HepG2 (cell line): ENCODE data around the gene RMDN2. TPM values are rescaled to one million over a fixed set of nuclear protein-coding genes. Genes with fewer than 3 reads are reported as not detected.

Source experiments
- AKNA ChIP-seq: sonication (generic); formaldehyde crosslinking; IDR thresholded peaks from 2 replicates; pipeline ENCODE4 v1.4.0; 2020; ENCODE audit warnings: missing genetic modification reagents, borderline replicate concordance
- ARNT ChIP-seq: fragments of 450-650 bp; IDR thresholded peaks from 2 replicates; pipeline ENCODE4 v1.6.1; 2017
- DNMT3B ChIP-seq: conservative IDR thresholded peaks from 2 replicates; pipeline ENCODE4 v1.6.1; 2016; ENCODE audit warnings: missing biosample characterization, control low read depth
- MIER3 ChIP-seq: IDR thresholded peaks from 2 replicates; pipeline ENCODE4 v1.6.1; 2016; ENCODE audit warnings: missing compliant biosample characterization, borderline replicate concordance
- MYNN ChIP-seq: sonication (generic); formaldehyde crosslinking; IDR thresholded peaks from 2 replicates; pipeline ENCODE4 v1.4.0; 2020; ENCODE audit warnings: mild to moderate bottlenecking, low read depth, missing genetic modification reagents
- NFATC3 ChIP-seq: sonication (generic); formaldehyde crosslinking; IDR thresholded peaks from 2 replicates; pipeline ENCODE4 v1.5.1; 2020; ENCODE audit warnings: mild to moderate bottlenecking, missing genetic modification reagents
- REST ChIP-seq, 2 experiments: IDR thresholded peaks; 2 replicates each; pipeline ENCODE4 v1.6.1; 2011 to 2012; ENCODE audit warnings: low read length in 2 of 2, borderline replicate concordance in 1 of 2, low read depth in 1 of 2, mild to moderate bottlenecking in 1 of 2, moderate library complexity in 1 of 2
- TCF12 ChIP-seq, 2 experiments: fragments of 450-650 bp in 1 of 2; sonication (generic) in 1 of 2; formaldehyde crosslinking in 1 of 2; IDR thresholded peaks; 2 replicates each; pipeline versions ENCODE4 v1.6.1 to v1.8.0; 2017 to 2022; ENCODE audit warnings: antibody characterized with exemption in 1 of 2, mild to moderate bottlenecking in 1 of 2, missing genetic modification reagents in 1 of 2, moderate library complexity in 1 of 2
- ZNF543 ChIP-seq: sonication (generic); formaldehyde crosslinking; IDR thresholded peaks from 2 replicates; pipeline ENCODE4 v1.4.0; 2020; ENCODE audit warnings: mild to moderate bottlenecking, missing genetic modification reagents
- ZNF550 ChIP-seq: sonication (generic); formaldehyde crosslinking; IDR thresholded peaks from 2 replicates; pipeline ENCODE4 v1.4.0; 2020; ENCODE audit warnings: mild to moderate bottlenecking, missing genetic modification reagents, borderline replicate concordance
- ZNF709 ChIP-seq: sonication (generic); formaldehyde crosslinking; IDR thresholded peaks from 2 replicates; pipeline ENCODE4 v1.5.0; 2020; ENCODE audit warnings: mild to moderate bottlenecking, missing genetic modification reagents
- polyA plus RNA-seq, 8 experiments: library from polyadenylated mRNA; depleted of rRNA in 3 of 8; stranded (reverse) in 7 of 8; unstranded in 1 of 8; fragments of >200 nt; fragmentation: Illumina TruSeq in 4 of 8; extraction: Trizol in 4 of 8; gene quantifications; 2 replicates each; pipeline versions ENCODE4 v1.2.1 to v1.2.3, GENCODE V29; 2011 to 2016; ENCODE audit warnings: low read depth in 4 of 8, missing spikeins in 1 of 8, mixed read lengths in 1 of 8; ENCODE audit not compliant: insufficient read depth in 1 of 8
- total RNA-seq, 5 experiments: library from RNA; depleted of rRNA; stranded (reverse); fragments of >200 nt; fragmentation: Illumina TruSeq; extraction: Trizol; gene quantifications; 2 replicates each; pipeline ENCODE4 v1.2.3, GENCODE V29; 2016; ENCODE audit warnings: low read depth in 1 of 5
- TF ChIP-seq, protein P1 (sequence below): sonication (generic); formaldehyde crosslinking; IDR thresholded peaks from 2 replicates; pipeline ENCODE4 v1.5.1; 2020; ENCODE audit warnings: mild to moderate bottlenecking, missing genetic modification reagents, borderline replicate concordance
- TF ChIP-seq, protein P2 (sequence below): IDR thresholded peaks from 2 replicates; pipeline ENCODE4 v1.6.1; 2016; ENCODE audit warnings: low read depth, control low read depth
- TF ChIP-seq, protein P3 (sequence below): IDR thresholded peaks from 2 replicates; pipeline ENCODE4 v1.6.1; 2016

The RMDN2 gene
- total and polyA plus RNA-seq, 2 of the 13 experiments (the other 11 are each of a cell fraction or from before 2014, with no cell fraction given) = 2.3 to 8.9 TPM

GRCh38 chr2:37925063-37925897 lies at the start of gene RMDN2 (continued):
- TF ChIP-seq AKNA (peak; percentile 91; the same call in 1 of the 2 replicates), TCF12 (IDR thresholded peaks at IDR 0.05) (no peak), TCF12 (CRISPR knock-in tag; IDR thresholded peaks at IDR 0.05) (peak; percentile 83), ZNF543 (peak; percentile 98), ARNT (no peak), REST (IDR thresholded peaks at IDR 0.05; ENCODE audit: borderline replicate concordance in 1 of 2, low read depth in 1 of 2, low read length in 2 of 2) (peak; percentile 6 to 86), NFATC3 (CRISPR knock-in tag) (no peak), DNMT3B (CRISPR knock-in tag) (peak; percentile 91), ZNF709 (peak; percentile 98), MYNN (peak; percentile 56; the same call in 1 of the 2 replicates), ZNF550 (0 out of 2 replicates have a peak, but pooled peaks have one; percentile 74), MIER3 (CRISPR knock-in tag) (peak; percentile 95; the same call in 1 of the 2 replicates)
- TF ChIP-seq, protein P1, sequence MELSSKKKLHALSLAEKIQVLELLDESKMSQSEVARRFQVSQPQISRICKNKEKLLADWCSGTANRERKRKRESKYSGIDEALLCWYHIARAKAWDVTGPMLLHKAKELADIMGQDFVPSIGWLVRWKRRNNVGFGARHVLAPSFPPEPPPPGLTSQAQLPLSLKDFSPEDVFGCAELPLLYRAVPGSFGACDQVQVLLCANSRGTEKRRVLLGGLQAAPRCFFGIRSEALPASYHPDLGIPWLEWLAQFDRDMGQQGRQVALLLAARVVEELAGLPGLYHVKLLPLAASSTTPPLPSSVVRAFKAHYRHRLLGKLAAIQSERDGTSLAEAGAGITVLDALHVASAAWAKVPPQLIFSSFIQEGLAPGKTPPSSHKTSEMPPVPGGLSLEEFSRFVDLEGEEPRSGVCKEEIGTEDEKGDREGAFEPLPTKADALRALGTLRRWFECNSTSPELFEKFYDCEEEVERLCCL = peak; percentile 95; the same call in 1 of the 2 replicates
- TF ChIP-seq, protein P2, sequence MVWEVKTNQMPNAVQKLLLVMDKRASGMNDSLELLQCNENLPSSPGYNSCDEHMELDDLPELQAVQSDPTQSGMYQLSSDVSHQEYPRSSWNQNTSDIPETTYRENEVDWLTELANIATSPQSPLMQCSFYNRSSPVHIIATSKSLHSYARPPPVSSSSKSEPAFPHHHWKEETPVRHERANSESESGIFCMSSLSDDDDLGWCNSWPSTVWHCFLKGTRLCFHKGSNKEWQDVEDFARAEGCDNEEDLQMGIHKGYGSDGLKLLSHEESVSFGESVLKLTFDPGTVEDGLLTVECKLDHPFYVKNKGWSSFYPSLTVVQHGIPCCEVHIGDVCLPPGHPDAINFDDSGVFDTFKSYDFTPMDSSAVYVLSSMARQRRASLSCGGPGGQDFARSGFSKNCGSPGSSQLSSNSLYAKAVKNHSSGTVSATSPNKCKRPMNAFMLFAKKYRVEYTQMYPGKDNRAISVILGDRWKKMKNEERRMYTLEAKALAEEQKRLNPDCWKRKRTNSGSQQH = peak; percentile 92
- TF ChIP-seq, protein P3, sequence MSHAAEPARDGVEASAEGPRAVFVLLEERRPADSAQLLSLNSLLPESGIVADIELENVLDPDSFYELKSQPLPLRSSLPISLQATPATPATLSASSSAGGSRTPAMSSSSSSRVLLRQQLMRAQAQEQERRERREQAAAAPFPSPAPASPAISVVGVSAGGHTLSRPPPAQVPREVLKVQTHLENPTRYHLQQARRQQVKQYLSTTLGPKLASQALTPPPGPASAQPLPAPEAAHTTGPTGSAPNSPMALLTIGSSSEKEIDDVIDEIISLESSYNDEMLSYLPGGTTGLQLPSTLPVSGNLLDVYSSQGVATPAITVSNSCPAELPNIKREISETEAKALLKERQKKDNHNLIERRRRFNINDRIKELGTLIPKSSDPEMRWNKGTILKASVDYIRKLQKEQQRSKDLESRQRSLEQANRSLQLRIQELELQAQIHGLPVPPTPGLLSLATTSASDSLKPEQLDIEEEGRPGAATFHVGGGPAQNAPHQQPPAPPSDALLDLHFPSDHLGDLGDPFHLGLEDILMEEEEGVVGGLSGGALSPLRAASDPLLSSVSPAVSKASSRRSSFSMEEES (CRISPR knock-in tag) = peak; percentile 24; the same call in 1 of the 2 replicates
